Urothelium cell line (cell line): ENCODE data around the gene FBLN2.
"Not testable (repeated sequence)": the region's sequence is repeated elsewhere in the genome, so short reads cannot be mapped to it uniquely, and the experiment has no call there.

Experiments used
- DNase-seq: peaks from one replicate; pipeline ENCODE4 v3.0.0; 2011; ENCODE audit warnings: low spot score, mixed read lengths
- FAIRE-seq: peaks from 2 replicates; lab custom pipeline; 2011; peaks lifted over from hg19 to GRCh38; lab: Jason Lieb, UNC

FBLN2 gene

GRCh38 chr3:13548696-13549622 is at the start of gene FBLN2:
TSS of gene FBLN2 (plus strand) at chr3:13549125. CDS start at chr3:13570356, 21,231 bp downstream.
- FAIRE-seq: no peak
- no peak for DNase-seq

GRCh38 chr3:13499246-13499645 is 49.7 kb upstream of the FBLN2 start:
- DNase-seq, FAIRE-seq: not testable (repeated sequence)

- DNase-seq (peak; percentile 67), FAIRE-seq (no peak)
Measured at GRCh38 chr3:13500133-13500885, 48.6 kb upstream of the FBLN2 start.

GRCh38 chr3:13501056-13501455 is 47.9 kb upstream of the FBLN2 start:
- DNase-seq (no peak), FAIRE-seq (no peak)

- no peak for DNase-seq
- FAIRE-seq: no peak
Measured at GRCh38 chr3:13501521-13501920, 47.4 kb upstream of the FBLN2 start.

- FAIRE-seq (no peak), DNase-seq (no peak)
Measured at GRCh38 chr3:13501958-13502790, 46.8 kb upstream of the FBLN2 start.

GRCh38 chr3:13502791-13503060 is 46.2 kb upstream of the FBLN2 start:
- FAIRE-seq (no peak), DNase-seq (no peak)

- FAIRE-seq (no peak), DNase-seq (no peak)
Measured at GRCh38 chr3:13504161-13504831, 44.6 kb upstream of the FBLN2 start.

- no peak for DNase-seq
- FAIRE-seq: no peak
Measured at GRCh38 chr3:13505147-13506130, 43.5 kb upstream of the FBLN2 start.

GRCh38 chr3:13506239-13506638 is 42.7 kb upstream of the FBLN2 start:
- DNase-seq: no peak
- no peak for FAIRE-seq

GRCh38 chr3:13506680-13507079 is 42.2 kb upstream of the FBLN2 start:
- DNase-seq: no peak
- FAIRE-seq: no peak

- FAIRE-seq: no peak
- no peak for DNase-seq
Measured at GRCh38 chr3:13507247-13507569, 41.7 kb upstream of the FBLN2 start.

GRCh38 chr3:13507570-13508339 is 41.2 kb upstream of the FBLN2 start:
- FAIRE-seq (no peak), DNase-seq (no peak)

- FAIRE-seq: no peak
- no peak for DNase-seq
Measured at GRCh38 chr3:13508496-13508895, 40.4 kb upstream of the FBLN2 start.

- DNase-seq (no peak), FAIRE-seq (no peak)
Measured at GRCh38 chr3:13509059-13509815, 39.7 kb upstream of the FBLN2 start.

- no peak for DNase-seq
- FAIRE-seq: no peak
Measured at GRCh38 chr3:13509816-13510192, 39.1 kb upstream of the FBLN2 start.

- DNase-seq: no peak
- FAIRE-seq: no peak
Measured at GRCh38 chr3:13512451-13512850, 36.5 kb upstream of the FBLN2 start.
